ENCODE results near the gene SSBP4.
"Not testable (repeated sequence)": the region's sequence is repeated elsewhere in the genome, so short reads cannot be mapped to it uniquely, and the experiment has no call there.

SSBP4 gene

GRCh38 chr19:18393836-18394235 is 25.4 kb upstream of the SSBP4 start:
- DNase-seq (ENCODE audit: low spot score): no peak

- no peak for DNase-seq (ENCODE audit: low spot score)
These were observed 22.5 kb upstream of the SSBP4 start for GRCh38 chr19:18396471-18397241.

- no peak for DNase-seq (ENCODE audit: low spot score)
These were observed 21.7 kb upstream of the SSBP4 start, which contains the start of gene LRRC25 for GRCh38 chr19:18397242-18398202. Gene LRRC25, minus strand, starts transcription at chr19:18397622. Its CDS starts 659 bp downstream, at chr19:18396963.

- DNase-seq (ENCODE audit: low spot score): no peak
These were observed 20.2 kb upstream of the SSBP4 start for GRCh38 chr19:18399008-18399407.

- peak; percentile 54 for DNase-seq (ENCODE audit: low spot score)
These were observed 17.6 kb upstream of the SSBP4 start for GRCh38 chr19:18401580-18402112.

GRCh38 chr19:18402455-18403248 is 16.5 kb upstream of the SSBP4 start:
- not testable (repeated sequence) for DNase-seq (ENCODE audit: low spot score)

GRCh38 chr19:18405754-18406153 is 13.4 kb upstream of the SSBP4 start:
- not testable (repeated sequence) for DNase-seq (ENCODE audit: low spot score)

- DNase-seq (ENCODE audit: low spot score): no peak
These were observed 12.4 kb upstream of the SSBP4 start for GRCh38 chr19:18406749-18407148.

- DNase-seq (ENCODE audit: low spot score): peak; percentile 75
These were observed 11.1 kb upstream of the SSBP4 start for GRCh38 chr19:18408053-18408476.

GRCh38 chr19:18412610-18413239 is 6.5 kb upstream of the SSBP4 start:
- DNase-seq (ENCODE audit: low spot score): no peak

GRCh38 chr19:18414504-18415177 is 4.6 kb upstream of the SSBP4 start:
- peak; percentile 41 for DNase-seq (ENCODE audit: low spot score)

- DNase-seq (ENCODE audit: low spot score): no peak
These were observed 3.9 kb upstream of the SSBP4 start for GRCh38 chr19:18415178-18415867.

GRCh38 chr19:18416778-18417249 is 2.4 kb upstream of the SSBP4 start:
- peak; percentile 86 for DNase-seq (ENCODE audit: low spot score)

- peak; percentile 77 for DNase-seq (ENCODE audit: low spot score)
These were observed 1.8 kb upstream of the SSBP4 start for GRCh38 chr19:18417250-18418028.

GRCh38 chr19:18418029-18418482 is 1.1 kb upstream of the SSBP4 start:
- peak; percentile 41 for DNase-seq (ENCODE audit: low spot score)

- DNase-seq (ENCODE audit: low spot score): peak; percentile 80
These were observed 559 bp upstream of the SSBP4 start for GRCh38 chr19:18418483-18419194.

GRCh38 chr19:18419699-18420460 is 682 bp downstream of the SSBP4 start:
- peak; percentile 49 for DNase-seq (ENCODE audit: low spot score)
